Measurements from ENCODE around the gene TGFBR1. TPM values are rescaled to one million over a fixed set of nuclear protein-coding genes. Genes with fewer than 3 reads are reported as not detected.

The TGFBR1 gene
- total and polyA plus RNA-seq, 7 experiments from 2014 or later: 18.3 to 95.5 (median 27.8) TPM

DNA sequence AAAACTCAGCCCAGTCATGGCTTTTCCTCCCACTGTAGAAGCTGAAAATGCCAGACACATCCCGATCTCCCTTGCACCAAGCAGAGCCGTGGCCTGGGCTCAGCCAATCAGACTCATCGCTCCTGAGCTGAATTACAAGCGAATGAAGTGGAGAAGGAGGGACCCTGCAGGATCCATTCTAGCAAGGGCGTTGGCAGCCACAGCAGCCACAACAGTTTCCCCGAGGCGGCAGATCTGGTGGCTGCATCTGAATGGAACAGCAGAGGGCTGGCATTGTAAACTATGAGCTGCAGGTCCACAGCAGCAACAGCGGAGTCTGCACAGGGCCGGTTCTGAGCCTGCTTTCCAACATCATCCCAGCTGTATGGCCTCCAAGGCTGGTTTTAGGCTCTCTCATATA lies 93.1 kb downstream of the TGFBR1 start:
- peaks cover 0 to 41% (median 6%) of the 10 kb centered on the region in 5 donors for H3K27me3 Mint-ChIP-seq
- no peak for ATAC-seq
- no peaks in the 10 kb centered on the region for H3K4me1 ChIP-seq (ENCODE audit: control insufficient read depth in 2 of 2, insufficient read depth in 2 of 2, low read length in 2 of 2)
- peaks cover 0 to 1% (median 0%) of the 10 kb centered on the region in 11 donors for H3K9me3 Mint-ChIP-seq
- no peak overlapping the region for H3K27ac ChIP-seq (ENCODE audit: low read depth, low read length)
- no peak overlapping the region for H3K4me3 Mint-ChIP-seq
- H3K27me3 ChIP-seq (ENCODE audit: control insufficient read depth in 2 of 2, insufficient read depth in 2 of 2, low read length in 2 of 2): no peaks in the 10 kb centered on the region
- DNase-seq: no peak
- no peak overlapping the region for H3K4me3 ChIP-seq (ENCODE audit: low read length)
- no peaks in the 10 kb centered on the region for H3K36me3 Mint-ChIP-seq
- ChIA-PET CTCF (interaction anchor here (0.6 to 2.1 kb wide), 3 partner anchors 13 to 239 kb away, joined by 3 to 12 read pairs (median 6); no protein-coding TSS in a partner anchor), POLR2A (no interaction called here)
- H3K36me3 ChIP-seq (ENCODE audit: control insufficient read depth in 2 of 3, insufficient read depth in 3 of 3, low read length in 3 of 3): no peaks in the 10 kb centered on the region
- H3K27ac Mint-ChIP-seq: no peak overlapping the region
- peaks cover 0 to 32% (median 0%) of the 10 kb centered on the region in 7 donors for H3K4me1 Mint-ChIP-seq
- no peaks in the 10 kb centered on the region for H3K9me3 ChIP-seq (ENCODE audit: control insufficient read depth in 2 of 3, low read length in 3 of 3)
- intact Hi-C loops (cut with micrococcal nuclease): no loop called here

- no peaks in the 10 kb centered on the region for H3K36me3 Mint-ChIP-seq
- peaks cover 0 to 2% (median 0%) of the 10 kb centered on the region in 11 donors for H3K9me3 Mint-ChIP-seq
- no peak overlapping the region for H3K27ac ChIP-seq (ENCODE audit: low read depth, low read length)
Measured at GRCh38 chr9:99199938-99200539, 95.1 kb downstream of the TGFBR1 start.

GRCh38 chr9:99201603-99202002 lies 96.7 kb downstream of the TGFBR1 start:
- no peaks in the 10 kb centered on the region for H3K27me3 ChIP-seq (ENCODE audit: control insufficient read depth in 2 of 2, insufficient read depth in 2 of 2, low read length in 2 of 2)
- no peak overlapping the region for H3K27ac Mint-ChIP-seq
- ATAC-seq (no peak), DNase-seq (no peak)
- CTCF ChIA-PET: no interaction called here
- no peak overlapping the region for H3K27ac ChIP-seq (ENCODE audit: low read depth, low read length)
- POLR2A ChIA-PET: no interaction called here
- peaks cover 0 to 15% (median 6%) of the 10 kb centered on the region in 11 donors for H3K9me3 Mint-ChIP-seq
- no peaks in the 10 kb centered on the region for H3K9me3 ChIP-seq (ENCODE audit: control insufficient read depth in 2 of 3, low read length in 3 of 3)
- no peaks in the 10 kb centered on the region for H3K36me3 ChIP-seq (ENCODE audit: control insufficient read depth in 2 of 3, insufficient read depth in 3 of 3, low read length in 3 of 3)
- H3K27me3 Mint-ChIP-seq: peaks cover 0 to 32% (median under 1%) of the 10 kb centered on the region in 5 donors
- peaks cover 0 to 4% (median 0%) of the 10 kb centered on the region in 5 donors for H3K36me3 Mint-ChIP-seq
- no peaks in the 10 kb centered on the region for H3K4me1 ChIP-seq (ENCODE audit: control insufficient read depth in 2 of 2, insufficient read depth in 2 of 2, low read length in 2 of 2)
- no peak overlapping the region for H3K4me3 ChIP-seq (ENCODE audit: low read length)
- intact Hi-C loops (cut with micrococcal nuclease): no loop called here
- peaks cover 0 to 14% (median 0%) of the 10 kb centered on the region in 7 donors for H3K4me1 Mint-ChIP-seq
- H3K4me3 Mint-ChIP-seq: no peak overlapping the region

More at GRCh38 chr9:99199938-99200539, 95.1 kb downstream of the TGFBR1 start:
- CTCF ChIA-PET: no interaction called here
- Histone ChIP-seq H3K4me3 (ENCODE audit: low read length) (no peak overlapping the region), H3K27me3 (ENCODE audit: control insufficient read depth in 2 of 2, insufficient read depth in 2 of 2, low read length in 2 of 2) (no peaks in the 10 kb centered on the region), H3K36me3 (ENCODE audit: control insufficient read depth in 2 of 3, insufficient read depth in 3 of 3, low read length in 3 of 3) (no peaks in the 10 kb centered on the region), H3K4me1 (ENCODE audit: control insufficient read depth in 2 of 2, insufficient read depth in 2 of 2, low read length in 2 of 2) (no peaks in the 10 kb centered on the region), H3K9me3 (ENCODE audit: control insufficient read depth in 2 of 3, low read length in 3 of 3) (no peaks in the 10 kb centered on the region)
- Mint-ChIP-seq H3K4me3 (no peak overlapping the region), H3K27ac (no peak overlapping the region), H3K27me3 (peaks cover 0 to 30% (median 6%) of the 10 kb centered on the region in 5 donors), H3K4me1 (peaks cover 0 to 22% (median 0%) of the 10 kb centered on the region in 7 donors)
- DNase-seq: no peak
- intact Hi-C loops (cut with micrococcal nuclease): no loop called here
- ATAC-seq: no peak
- POLR2A ChIA-PET: no interaction called here

Other genes starting within 250 kb of the TGFBR1 start
- under 1 TPM in 2 of 5 experiments, not detected in 3; 0.05 to 0.31 TPM for gene COL15A1, start 161.2 kb upstream of the TGFBR1 start, total RNA-seq
- not detected for gene COL15A1, start 161.2 kb upstream of the TGFBR1 start, polyA plus RNA-seq
- gene ALG2, start 116.8 kb downstream of the TGFBR1 start, total RNA-seq: 10 to 100 TPM; 13.9 to 33.7 (median 25.2) TPM
- 10 to 100 TPM; 20.1 to 28.4 TPM for gene ALG2, start 116.8 kb downstream of the TGFBR1 start, polyA plus RNA-seq
- gene SEC61B, start 117.2 kb downstream of the TGFBR1 start, total RNA-seq: 100 to 1,000 TPM in 1 of 5 experiments, 10 to 100 TPM in 4; 50.4 to 165 (median 54.6) TPM
- 100 to 1,000 TPM; 257 to 292 TPM for gene SEC61B, start 117.2 kb downstream of the TGFBR1 start, polyA plus RNA-seq

Measured in naive thymus-derived CD4-positive, alpha-beta T cell (primary cell).